ENCODE data around the gene PNPLA2. TPM values are rescaled to one million over a fixed set of nuclear protein-coding genes. Genes with fewer than 3 reads are reported as not detected.

The PNPLA2 gene, protein sequence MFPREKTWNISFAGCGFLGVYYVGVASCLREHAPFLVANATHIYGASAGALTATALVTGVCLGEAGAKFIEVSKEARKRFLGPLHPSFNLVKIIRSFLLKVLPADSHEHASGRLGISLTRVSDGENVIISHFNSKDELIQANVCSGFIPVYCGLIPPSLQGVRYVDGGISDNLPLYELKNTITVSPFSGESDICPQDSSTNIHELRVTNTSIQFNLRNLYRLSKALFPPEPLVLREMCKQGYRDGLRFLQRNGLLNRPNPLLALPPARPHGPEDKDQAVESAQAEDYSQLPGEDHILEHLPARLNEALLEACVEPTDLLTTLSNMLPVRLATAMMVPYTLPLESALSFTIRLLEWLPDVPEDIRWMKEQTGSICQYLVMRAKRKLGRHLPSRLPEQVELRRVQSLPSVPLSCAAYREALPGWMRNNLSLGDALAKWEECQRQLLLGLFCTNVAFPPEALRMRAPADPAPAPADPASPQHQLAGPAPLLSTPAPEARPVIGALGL
- 10 to 100 TPM; 49.8 to 83.4 (median 57.7) TPM for polyA plus RNA-seq (ENCODE audit: insufficient read length in 4 of 4)

DNA sequence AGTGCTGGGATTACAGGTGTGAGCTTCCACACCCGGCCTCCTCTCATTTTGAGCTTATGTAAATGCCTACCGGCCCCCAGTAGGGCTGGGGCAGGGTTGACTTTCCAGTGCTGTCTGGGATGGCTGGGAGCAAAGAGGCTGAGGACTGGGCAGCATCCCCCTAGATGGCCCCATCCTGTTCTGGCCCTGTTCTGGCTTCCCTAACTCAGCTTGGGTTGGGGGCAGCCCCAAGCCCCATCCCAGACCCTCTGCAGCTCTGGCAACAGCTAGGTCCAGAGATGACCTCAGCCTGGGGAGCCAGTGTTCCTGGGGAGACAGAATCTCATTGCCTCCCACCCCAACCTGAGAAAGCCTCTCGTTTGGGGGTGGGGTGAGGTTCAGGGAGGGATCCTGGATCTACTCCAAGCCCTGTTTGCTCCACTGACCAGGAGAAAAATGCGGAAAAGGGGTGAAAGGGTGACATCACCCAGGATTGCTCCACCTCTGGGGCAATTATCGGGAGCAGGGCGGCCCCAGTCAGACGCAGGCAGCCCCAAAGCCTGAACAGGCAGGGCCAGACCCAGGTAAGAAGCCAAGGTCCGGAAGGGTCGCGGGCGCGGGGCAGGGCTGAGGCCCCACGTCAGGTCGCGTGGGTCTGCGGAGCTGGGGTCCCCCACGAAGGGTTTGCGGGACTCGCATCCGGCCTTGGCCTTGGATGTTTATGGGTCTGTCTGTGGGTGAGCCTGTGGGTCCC is at the start of gene PNPLA2:
Gene PNPLA2, plus strand, starts transcription at position 519 of the 733 bp plus-strand sequence. CDS start 805 bp downstream, outside the sequence.
- no peak for DNase-seq (ENCODE audit: low read depth in 4 of 4, low spot score in 3 of 4)

DNA sequence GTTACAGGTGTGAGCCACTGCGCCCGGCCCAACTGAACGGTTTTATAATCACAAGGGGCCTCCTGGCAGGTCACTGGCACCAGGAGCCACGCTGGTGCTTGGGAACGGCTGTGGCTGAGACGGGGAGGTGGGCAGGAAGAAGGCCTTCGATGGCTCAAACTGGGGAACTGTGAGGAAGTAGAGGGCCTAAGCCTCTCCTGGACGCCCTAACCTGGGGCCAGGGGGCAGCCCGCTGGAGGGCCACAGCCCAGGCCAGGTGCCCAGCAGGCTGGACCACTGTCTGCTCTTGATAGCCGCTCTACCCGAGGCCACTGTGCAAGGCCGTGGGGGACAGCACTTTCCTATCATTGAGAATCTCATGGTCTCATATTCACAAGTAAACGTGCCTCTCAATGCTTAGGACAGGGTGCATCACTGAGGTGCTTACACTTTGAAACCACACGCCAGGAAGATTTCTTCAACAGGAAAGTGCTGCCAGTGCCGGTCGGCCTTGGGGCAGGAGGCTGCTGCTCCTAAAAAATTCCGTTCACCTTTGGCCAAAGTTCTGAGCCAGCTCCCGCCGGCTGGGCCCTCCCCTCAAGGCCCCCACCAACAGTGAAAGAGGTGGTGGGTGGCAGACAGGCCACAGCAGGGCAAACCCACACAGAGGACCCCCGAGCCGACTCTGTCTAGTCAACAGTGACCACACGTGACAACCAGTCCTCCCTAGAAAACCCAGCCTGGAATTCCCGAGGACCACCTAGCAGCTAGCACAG is 48.6 kb upstream of the PNPLA2 start:
- no peak for DNase-seq (ENCODE audit: low read depth in 4 of 4, low spot score in 3 of 4)

DNA sequence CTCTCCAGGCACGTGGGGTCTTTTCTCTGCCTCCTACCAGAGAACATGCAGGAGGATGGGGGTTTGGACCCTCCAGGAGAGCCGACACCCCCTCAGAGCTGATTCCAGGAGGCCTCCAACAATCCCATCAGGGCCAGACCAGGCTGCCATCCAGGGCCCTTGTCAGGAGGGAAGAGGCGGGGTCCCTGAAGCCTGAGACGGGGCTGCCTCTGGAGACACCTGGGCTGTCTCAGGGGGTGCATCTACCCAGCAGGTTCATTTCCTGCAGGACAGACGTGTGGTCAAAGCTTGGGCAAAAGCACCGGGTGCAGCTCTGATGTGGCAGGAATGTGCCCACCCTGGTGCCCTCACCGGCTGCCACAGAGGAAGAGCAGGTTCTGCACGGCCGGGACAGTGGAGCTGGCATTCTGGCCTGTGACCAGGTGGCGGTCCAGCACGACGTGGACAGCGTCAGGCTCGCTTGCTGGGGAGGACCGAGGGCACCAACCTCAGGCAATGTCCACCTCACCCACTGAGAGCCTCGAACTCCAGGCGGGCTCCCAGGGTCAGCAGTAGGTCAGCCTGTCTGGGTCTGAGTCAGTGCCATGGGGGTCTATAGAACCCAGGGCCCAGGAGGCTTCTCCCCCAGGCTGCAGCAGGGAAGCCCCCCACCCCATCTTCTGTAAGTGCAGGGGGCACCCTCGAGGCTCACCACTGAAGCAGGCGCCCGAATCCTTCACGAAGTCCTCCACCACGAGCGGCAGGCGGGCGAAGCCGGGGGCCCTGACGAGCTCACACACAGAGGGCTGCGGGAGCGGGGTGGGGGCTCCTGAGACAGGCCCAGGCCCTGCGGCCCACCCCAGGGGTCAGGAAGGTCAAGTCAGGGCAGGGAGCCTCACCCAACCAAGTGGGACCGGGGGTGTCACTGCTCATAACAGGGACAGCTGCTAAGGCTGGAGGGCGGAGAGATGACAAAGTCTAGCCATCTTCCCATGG is 47.8 kb upstream of the PNPLA2 start:
- DNase-seq (ENCODE audit: low read depth in 4 of 4, low spot score in 3 of 4): no peak

DNA sequence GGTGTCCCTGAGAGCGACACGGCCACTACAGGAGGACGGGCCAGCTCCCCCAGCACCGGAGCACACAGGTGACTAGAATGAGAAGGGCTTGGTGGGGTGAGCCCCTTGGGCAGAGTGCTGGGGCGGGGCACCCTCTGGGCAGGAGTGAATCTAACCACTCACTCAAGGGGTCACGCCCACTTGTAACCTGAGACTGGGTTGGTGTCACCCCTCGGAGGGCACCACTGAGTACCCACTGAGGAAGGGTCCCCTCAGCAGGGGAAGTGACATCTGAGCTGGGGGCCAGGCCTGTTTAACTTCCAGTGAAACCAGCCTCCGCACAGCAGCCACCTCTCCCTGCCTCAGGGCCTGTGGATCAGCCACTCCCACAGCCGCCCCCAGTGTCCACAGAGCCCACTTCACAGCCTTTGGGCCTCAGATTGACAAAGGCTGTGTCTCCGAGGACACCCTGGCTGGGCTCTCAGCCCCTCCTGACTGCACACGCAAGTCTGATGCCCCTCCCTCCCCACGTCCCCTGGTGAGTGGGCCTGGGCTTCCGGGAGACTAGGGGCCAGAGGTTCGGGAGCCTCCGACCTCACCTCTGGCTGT is 47.0 kb upstream of the PNPLA2 start:
- DNase-seq (ENCODE audit: low read depth in 4 of 4, low spot score in 3 of 4): no peak

DNA sequence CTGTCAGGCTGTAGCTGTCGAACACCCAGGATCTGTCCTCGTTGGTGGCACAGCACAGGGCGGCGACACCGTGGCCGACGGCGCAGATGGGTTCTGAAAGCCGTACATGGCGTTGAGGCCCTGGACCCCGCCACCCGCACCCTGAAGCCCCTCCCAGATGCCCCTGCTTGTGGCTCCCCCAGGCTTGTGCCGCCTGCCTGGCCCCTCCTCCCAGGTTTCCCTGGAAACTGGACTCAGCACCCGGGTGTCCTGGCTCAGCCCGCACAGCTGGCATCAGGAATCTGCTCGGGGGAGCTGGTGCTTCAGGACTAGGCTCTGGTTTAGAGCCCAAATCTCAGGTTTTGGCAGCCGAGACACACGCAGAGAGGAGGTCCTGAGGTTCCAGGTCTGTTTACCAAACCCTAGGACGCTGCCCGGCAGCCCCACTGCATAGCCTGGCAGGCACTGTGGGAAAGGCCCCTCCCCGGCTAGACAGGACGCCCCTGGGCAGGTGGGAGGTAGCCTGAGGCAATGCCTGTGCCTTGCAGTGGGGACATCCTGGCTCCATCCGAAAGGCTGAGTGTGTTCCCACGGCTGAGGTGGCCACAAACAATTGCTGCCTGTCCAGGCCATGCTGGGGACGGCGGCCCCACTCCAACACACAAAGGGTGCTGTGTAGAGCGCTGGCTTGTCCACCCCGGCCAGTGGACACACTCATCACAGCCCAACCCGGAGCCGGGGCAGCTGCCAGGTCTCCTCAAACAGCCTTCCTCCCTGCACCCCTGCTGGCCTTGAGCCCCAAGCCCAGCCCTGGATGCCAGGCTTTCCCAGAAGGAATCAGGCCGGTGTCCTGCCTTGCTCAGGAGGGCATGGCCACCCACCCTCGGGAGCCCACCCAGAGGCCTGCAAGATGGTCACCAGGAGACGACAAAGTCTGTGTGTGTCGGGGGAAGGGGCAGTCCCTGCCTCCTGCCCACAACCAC is 46.0 kb upstream of the PNPLA2 start:
- DNase-seq (ENCODE audit: low read depth in 4 of 4, low spot score in 3 of 4): no peak

DNA sequence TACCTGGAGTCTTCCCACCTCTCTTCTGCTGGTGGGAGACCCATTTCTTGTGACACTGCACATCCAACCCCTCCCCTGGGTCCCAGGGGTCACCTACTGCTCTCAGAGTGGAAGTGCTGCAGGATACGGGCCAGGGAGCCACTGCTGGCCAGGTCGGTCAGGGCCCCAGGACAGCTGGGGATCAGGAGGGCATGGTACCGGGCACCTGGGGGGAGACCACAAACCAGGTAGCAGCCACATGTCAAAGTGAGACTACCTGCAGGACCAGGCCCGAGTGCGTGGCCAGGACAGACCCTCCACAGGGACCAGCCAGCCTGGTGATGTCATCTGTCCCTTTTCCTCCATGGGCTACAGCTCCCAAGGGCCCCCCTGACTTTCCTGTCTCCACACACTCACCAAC is 45.3 kb upstream of the PNPLA2 start:
- DNase-seq (ENCODE audit: low read depth in 4 of 4, low spot score in 3 of 4): no peak

DNA sequence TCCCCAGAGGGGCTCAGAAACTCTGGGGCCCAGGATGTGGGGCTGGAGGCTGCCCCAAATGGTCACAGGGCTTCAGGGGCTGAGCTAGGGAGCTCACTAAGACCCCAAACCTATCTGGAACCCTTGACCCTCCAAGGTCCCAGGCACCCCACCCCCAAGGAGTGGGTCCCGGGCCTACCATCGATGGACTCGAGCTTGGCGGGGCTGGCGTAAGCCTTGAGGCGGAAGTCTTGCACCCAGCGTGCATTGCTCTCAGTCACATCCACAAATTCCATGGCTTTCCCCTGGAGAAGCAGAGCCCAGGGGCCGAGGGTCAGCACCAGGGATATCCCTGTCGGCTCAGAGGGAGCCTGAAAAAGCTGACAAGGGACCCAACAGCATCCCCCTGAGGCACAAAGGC is 44.9 kb upstream of the PNPLA2 start:
- DNase-seq (ENCODE audit: low read depth in 4 of 4, low spot score in 3 of 4): no peak

DNA sequence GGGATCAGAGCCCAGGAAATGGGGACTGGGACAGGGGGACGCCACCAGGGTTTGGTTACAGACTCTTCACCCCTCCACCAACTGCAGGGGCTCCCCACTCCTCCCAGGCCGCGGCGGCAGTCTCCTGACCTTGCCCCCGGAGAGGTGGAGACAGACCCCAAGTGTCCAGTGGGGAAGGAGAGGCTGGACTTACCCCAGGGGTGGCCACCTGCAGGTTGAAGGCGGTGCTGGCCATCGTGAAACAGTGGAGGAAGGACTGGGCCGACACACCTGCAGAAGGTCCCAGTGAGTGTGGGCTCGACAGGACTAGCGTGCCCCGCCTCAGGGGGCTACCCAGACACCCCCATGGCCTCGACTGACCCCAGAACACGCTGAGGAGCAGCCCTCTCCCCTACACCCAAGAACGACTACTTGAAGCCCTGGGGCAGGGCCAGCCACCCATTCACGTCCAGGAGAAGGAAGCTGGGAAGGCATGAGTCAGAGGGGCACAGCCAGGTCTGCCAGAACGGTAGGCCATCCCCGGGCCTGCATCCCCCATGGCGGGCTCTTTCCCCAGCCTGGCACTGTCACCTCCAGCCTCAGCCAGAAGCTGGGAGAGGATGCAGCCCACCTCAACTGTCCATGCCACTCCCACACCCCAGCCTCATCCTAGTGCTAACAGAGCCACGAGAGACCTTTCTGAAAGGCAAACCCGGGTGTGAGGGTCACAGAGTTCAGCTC is 43.7 kb upstream of the PNPLA2 start:
- no peak for DNase-seq (ENCODE audit: low read depth in 4 of 4, low spot score in 3 of 4)

DNA sequence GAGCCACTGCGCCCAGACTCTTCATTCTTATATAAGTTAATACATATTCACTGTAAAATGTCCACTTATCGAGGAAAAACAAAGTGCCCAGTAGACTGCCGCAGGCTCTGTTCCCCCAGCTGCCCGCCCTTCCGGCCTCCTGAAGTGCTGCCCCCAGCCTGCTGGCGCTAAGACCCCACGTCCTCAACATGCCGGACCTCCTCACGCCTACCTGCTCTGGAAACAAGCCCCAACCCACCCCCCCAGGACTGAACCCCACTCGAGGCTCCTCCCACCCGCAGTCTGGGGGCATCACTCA is 42.5 kb upstream of the PNPLA2 start:
- no peak for DNase-seq (ENCODE audit: low read depth in 4 of 4, low spot score in 3 of 4)

DNA sequence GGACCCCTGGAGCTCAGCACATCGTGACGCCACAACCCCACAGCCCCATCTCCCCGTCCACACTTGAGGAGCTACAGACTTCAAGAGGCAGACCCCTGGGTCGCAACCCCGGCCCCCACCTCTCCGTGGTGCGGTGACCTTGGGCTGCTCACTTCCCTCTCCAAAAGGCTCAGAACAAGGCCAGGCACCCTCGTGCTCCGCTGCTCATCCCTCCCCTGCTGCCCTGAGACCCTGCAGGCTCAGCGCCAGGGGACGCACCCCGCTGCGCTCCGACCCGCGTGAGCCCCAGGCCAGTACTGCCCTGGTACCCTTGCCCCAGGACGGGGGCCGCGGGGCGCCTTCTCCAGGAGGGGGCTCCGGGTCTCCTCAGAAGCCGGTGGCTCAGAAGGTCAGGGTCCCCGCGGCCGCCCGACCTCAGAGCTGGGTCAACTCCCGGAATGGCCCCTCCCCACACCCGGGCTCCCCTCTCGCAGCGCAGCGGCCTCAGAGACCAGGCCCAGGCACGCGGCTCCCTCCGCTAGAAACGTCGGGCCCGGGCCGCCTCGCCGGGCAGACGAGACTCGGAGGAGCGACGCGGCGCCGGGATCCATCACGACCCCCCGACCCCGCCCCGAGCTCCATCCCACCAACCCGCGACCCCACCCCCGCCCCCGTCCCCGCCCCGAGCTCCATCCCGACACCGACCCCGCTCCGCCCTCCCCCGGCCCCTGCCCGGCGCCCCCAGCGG is 42.0 kb upstream of the PNPLA2 start:
- DNase-seq (ENCODE audit: low read depth in 4 of 4, low spot score in 3 of 4): no peak

DNA sequence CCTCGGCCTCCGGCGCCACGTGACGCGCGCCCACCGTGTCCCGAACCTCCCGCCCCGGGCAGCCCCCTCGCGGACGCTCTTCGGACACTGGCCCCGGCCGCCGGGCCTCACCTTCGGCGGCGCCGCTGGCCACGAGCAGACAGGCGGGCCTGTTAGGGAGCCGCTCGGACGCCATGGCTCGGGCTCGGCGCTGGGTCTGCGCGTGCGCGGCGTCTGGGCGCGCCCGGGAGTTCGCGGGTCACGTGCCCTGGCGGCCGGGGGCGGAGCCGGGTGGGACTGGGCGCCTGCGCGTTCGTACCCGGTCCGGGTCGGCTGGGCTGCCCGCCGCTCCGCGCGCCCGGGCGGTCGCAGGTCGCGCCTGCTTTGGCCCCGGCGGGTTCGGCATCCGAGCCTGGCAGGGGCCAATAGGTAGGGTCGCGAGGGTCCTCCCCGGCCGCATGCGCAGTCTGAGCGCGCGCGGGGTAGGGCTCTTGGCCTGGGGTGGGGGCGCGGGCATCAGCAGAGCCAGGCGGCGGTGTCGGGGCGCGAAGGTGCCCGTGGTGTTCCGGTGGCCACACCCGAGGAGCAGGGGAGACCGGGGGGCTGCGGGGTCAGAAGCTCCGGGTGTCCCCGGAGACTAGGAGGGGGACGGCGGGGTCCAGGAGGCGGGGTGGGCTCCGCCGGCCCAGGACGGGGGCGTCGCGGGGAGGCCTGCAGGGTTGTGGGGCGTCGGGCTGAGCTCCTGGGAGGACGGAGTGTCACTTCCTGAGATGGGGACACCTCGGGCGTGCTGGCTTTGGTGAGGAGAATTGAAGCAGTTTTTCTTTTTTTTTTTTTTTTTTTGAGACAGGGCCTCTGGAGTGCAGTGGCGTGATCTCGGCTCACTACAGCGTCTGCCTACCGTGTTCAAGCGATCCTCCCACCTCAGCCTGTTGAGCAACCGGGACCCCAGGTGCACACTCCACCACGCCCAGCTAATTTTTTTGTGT is 41.1 kb upstream of the PNPLA2 start, which contains the start of gene GATD1:
Gene GATD1, minus strand, starts transcription at position 200 of the 968 bp plus-strand sequence. Its CDS starts 25 bp downstream, at position 175.
- DNase-seq (ENCODE audit: low read depth in 4 of 4, low spot score in 3 of 4): peak; percentile 80 to 84 (median 80)

DNA sequence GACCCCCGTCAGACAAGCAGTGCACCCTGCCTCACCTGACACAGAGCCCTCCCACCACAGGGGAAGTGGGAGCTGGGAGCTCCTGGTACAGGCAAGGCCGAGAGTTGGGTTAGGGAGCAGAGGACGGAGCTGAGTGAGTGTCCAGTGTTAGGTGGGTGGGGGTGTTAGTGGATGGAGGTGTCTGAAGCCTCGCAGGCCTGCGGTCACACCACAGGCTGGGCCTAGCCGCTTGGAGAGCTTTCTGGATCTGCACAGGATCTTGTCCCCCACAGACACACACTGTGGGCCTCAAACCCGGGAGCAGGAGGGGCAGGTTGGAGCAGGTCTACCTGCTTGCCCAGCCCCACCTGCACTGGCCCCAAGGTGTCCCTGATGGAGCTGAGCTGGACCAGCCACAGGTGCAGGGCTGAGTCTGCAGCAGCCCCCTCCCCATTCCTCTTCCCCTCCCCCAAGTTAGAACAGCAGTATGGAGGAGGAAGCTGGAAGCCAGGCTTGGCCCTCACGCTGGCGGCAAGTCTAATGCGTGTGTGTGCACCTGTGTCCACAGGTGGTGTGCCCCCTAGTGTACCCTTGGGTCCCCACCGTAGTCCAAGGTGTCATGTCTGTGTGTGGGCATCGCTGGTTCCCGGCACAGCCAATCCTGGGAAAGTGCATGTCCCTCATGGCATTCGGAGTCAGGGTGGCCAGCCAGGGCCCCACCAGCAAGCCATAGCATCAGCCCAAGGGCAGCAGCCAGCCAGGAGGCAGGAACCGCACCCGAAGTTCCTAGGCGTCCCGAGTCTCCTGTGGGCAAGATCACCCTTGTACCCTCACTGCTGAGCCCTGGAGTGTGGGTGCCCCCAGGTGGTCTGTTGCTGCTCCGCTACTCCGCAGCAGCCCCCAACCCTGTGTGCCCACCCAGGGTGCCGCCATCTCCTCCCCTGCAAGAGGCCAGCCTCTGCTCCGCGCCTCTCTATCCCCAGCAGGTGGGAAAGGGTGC is 39.4 kb upstream of the PNPLA2 start:
- DNase-seq (ENCODE audit: low read depth in 4 of 4, low spot score in 3 of 4): no peak

DNA sequence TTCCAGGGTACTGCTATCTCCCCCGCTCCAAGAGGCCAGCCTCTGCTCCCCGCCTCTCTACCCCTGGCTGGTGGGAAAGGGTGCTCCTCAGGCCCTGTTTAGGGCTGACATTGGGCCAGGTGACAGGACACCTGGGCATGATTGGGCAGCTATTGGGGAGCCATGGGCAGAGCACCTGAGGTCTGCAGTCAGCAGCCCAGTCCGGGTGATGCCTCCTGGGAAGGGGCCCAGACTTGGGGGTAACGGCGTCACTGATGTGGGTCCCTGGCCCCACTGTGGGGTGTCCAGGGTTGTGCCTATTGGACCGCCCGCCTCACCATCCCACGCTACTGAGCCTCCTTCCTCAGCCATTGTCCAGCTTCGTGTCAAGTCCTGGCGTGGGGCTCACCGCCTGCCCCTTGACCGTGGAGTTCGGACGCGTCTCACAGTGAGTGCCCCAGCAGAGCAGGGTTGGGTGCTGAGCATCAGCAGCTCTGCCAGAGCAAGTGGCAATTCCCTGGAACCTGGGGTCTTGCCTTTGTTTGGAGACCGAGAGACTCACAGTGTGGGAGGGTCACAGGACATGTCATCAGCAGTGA is 38.7 kb upstream of the PNPLA2 start:
- DNase-seq (ENCODE audit: low read depth in 4 of 4, low spot score in 3 of 4): no peak

Data from right renal pelvis (tissue), 4 donors.